Measurements from ENCODE around the gene REEP3.

DNA sequence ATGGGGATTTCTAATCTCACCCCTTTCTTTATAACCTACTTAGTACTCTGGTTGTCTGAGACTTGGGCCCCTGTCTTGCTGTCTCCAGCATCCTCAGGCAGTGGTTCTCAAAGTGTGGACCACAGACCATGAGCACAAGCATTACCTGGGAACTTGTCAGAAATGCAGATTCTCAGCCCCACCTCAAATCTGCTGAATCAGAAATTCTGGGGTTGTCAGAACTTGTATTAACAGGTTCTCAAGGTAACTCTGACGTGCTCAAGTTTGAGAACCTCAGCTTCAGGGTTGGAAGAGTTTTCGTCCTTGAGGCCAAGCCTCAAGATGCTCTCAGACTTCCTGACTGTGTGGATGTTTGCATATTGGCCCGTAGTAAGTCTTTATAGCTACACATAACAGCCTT lies 97.4 kb downstream of the REEP3 start:
- TF ChIP-seq, protein P1, sequence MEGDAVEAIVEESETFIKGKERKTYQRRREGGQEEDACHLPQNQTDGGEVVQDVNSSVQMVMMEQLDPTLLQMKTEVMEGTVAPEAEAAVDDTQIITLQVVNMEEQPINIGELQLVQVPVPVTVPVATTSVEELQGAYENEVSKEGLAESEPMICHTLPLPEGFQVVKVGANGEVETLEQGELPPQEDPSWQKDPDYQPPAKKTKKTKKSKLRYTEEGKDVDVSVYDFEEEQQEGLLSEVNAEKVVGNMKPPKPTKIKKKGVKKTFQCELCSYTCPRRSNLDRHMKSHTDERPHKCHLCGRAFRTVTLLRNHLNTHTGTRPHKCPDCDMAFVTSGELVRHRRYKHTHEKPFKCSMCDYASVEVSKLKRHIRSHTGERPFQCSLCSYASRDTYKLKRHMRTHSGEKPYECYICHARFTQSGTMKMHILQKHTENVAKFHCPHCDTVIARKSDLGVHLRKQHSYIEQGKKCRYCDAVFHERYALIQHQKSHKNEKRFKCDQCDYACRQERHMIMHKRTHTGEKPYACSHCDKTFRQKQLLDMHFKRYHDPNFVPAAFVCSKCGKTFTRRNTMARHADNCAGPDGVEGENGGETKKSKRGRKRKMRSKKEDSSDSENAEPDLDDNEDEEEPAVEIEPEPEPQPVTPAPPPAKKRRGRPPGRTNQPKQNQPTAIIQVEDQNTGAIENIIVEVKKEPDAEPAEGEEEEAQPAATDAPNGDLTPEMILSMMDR (IDR thresholded peaks at IDR 0.05; ENCODE audit: low read length) = no peak
- TF ChIP-seq EZH2 (IDR thresholded peaks at IDR 0.05; ENCODE audit: borderline replicate concordance, low read length) = no peak
